SU-DHL-6 (cell line): ENCODE results near the gene PPM1G.

Source experiments
- H2AFZ ChIP-seq: fragments of 200-600 bp; sonication (generic); 2 replicates; pipeline ENCODE4 v1.6.1; 2014; ENCODE audit warnings: low read depth, mild to moderate bottlenecking, moderate library complexity, mixed read lengths, antibody characterized with exemption, low read length; ENCODE audit not compliant: severe bottlenecking
- H3F3A ChIP-seq: fragments of 200-600 bp; shearing (Covaris generic); 2 replicates; pipeline ENCODE4 v1.6.0; 2016; ENCODE audit warnings: antibody characterized with exemption, mild to moderate bottlenecking; ENCODE audit not compliant: insufficient read depth
- H3K27ac ChIP-seq: fragments of 200-600 bp; sonication (generic); 2 replicates; pipeline ENCODE4 v1.5.1; 2016; ENCODE audit warnings: low read depth, mild to moderate bottlenecking, low read length, moderate library complexity, mixed read lengths
- H3K27me3 ChIP-seq: fragments of 200-600 bp; sonication (generic), shearing (Covaris generic); 2 replicates; pipeline ENCODE4 v1.6.0; 2014; ENCODE audit warnings: mild to moderate bottlenecking, low read length
- H3K36me3 ChIP-seq: fragments of 200-600 bp; sonication (generic); 2 replicates; pipeline ENCODE4 v1.6.1; 2014; ENCODE audit warnings: mild to moderate bottlenecking, low read length, mixed read lengths
- H3K4me2 ChIP-seq: fragments of 300-600, 200-600 bp; shearing (Covaris generic), sonication (generic); 2 replicates; pipeline ENCODE4 v1.6.0; 2014; ENCODE audit warnings: low read length, low read depth, mild to moderate bottlenecking; ENCODE audit not compliant: poor library complexity, severe bottlenecking
- H3K4me3 ChIP-seq: fragments of 200-600 bp; sonication (generic); 2 replicates; pipeline ENCODE4 v1.5.1; 2014; ENCODE audit warnings: antibody characterized with exemption, low read length, mild to moderate bottlenecking, mixed read lengths; ENCODE audit not compliant: insufficient read depth, poor library complexity, severe bottlenecking
- H3K79me2 ChIP-seq: fragments of 200-600 bp; sonication (generic); 2 replicates; pipeline ENCODE4 v1.6.1; 2014; ENCODE audit warnings: mild to moderate bottlenecking, low read length, moderate library complexity; ENCODE audit not compliant: insufficient read depth
- H3K9ac ChIP-seq: fragments of 200-600 bp; sonication (generic); 2 replicates; pipeline ENCODE4 v1.7.0; 2014; ENCODE audit warnings: mild to moderate bottlenecking, low read length
- H3K9me2 ChIP-seq: fragments of 200-600 bp; sonication (generic); replicated peaks from 2 replicates; pipeline ENCODE4 v1.6.1; 2014; ENCODE audit warnings: low read length; ENCODE audit not compliant: insufficient read depth
- H3K9me3 ChIP-seq: fragments of 200-600 bp; sonication (generic); 2 replicates; pipeline ENCODE4 v1.6.1; 2014; ENCODE audit warnings: low read length, mixed read lengths; ENCODE audit not compliant: insufficient read depth
- H4K20me1 ChIP-seq: fragments of 200-600 bp; sonication (generic); 2 replicates; pipeline ENCODE4 v1.6.1; 2014; ENCODE audit warnings: low read depth, mild to moderate bottlenecking, antibody characterized with exemption, low read length, moderate library complexity, mixed read lengths
- EZH2phosphoT487 ChIP-seq: fragments of 200-600 bp; sonication (generic), shearing (Covaris generic); conservative IDR thresholded peaks from 2 replicates; pipeline ENCODE4 v1.6.1; 2018; ENCODE audit warnings: mild to moderate bottlenecking, antibody characterized with exemption, low read length, moderate library complexity, mixed read lengths
- TF ChIP-seq, protein P1 (sequence below): fragments of 200-600 bp; sonication (generic); IDR thresholded peaks from one replicate; pipeline ENCODE4 v1.5.1; 2017; ENCODE audit warnings: antibody characterized with exemption, mild to moderate bottlenecking, low read length, moderate library complexity; ENCODE audit not compliant: insufficient read depth, poor library complexity, severe bottlenecking

The PPM1G gene

DNA sequence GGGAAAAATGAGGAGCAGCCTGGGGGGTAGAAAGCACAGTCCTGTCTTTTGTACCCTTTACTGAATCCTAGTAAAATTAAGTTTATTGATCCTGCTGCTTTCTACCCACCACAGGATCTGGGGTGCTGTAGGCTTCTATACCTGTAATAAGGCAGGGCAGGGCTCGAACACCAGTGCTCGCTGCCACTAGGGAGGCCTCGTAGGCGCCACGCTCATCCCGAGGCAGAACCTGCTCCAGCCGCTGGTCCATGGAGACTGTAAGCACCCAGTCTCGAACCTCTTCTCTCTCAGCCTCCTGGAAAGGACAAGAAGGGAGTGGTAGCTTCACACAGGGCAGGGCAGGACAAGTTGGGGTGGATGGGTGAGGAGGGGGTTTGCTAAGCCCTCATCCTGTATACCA, 35.8 kb upstream of the PPM1G start:
- H2AFZ ChIP-seq: no peak overlapping the region
- H3K4me3 ChIP-seq: no peak overlapping the region
- no peaks in the 10 kb centered on the region for H3K9me3 ChIP-seq
- no peaks in the 10 kb centered on the region for H3K27me3 ChIP-seq
- TF ChIP-seq, protein P1, sequence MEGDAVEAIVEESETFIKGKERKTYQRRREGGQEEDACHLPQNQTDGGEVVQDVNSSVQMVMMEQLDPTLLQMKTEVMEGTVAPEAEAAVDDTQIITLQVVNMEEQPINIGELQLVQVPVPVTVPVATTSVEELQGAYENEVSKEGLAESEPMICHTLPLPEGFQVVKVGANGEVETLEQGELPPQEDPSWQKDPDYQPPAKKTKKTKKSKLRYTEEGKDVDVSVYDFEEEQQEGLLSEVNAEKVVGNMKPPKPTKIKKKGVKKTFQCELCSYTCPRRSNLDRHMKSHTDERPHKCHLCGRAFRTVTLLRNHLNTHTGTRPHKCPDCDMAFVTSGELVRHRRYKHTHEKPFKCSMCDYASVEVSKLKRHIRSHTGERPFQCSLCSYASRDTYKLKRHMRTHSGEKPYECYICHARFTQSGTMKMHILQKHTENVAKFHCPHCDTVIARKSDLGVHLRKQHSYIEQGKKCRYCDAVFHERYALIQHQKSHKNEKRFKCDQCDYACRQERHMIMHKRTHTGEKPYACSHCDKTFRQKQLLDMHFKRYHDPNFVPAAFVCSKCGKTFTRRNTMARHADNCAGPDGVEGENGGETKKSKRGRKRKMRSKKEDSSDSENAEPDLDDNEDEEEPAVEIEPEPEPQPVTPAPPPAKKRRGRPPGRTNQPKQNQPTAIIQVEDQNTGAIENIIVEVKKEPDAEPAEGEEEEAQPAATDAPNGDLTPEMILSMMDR: no peak
- TF ChIP-seq EZH2phosphoT487: no peak
- no peaks in the 10 kb centered on the region for H3K79me2 ChIP-seq
- H4K20me1 ChIP-seq: no peaks in the 10 kb centered on the region
- no peak overlapping the region for H3K27ac ChIP-seq
- no peaks in the 10 kb centered on the region for H3K36me3 ChIP-seq
- no peaks in the 10 kb centered on the region for H3F3A ChIP-seq
- no peak overlapping the region for H3K9ac ChIP-seq
- H3K4me2 ChIP-seq: no peak overlapping the region
- H3K9me2 ChIP-seq: no peaks in the 10 kb centered on the region

DNA sequence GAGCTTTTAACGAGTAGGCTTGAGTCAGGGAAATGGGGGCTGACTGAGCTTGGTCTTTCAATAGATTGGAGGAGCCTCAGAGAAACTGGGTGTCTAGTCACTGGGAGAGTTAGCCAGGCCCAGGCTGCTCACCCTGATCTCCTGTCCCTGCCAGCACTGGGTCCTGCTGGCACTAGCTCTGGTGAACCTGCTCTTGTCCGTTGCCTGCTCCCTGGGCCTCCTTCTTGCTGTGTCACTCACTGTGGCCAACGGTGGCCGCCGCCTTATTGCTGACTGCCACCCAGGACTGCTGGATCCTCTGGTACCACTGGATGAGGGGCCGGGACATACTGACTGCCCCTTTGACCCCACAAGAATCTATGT, 33.5 kb upstream of the PPM1G start:
- TF ChIP-seq EZH2phosphoT487: no peak
- TF ChIP-seq, protein P1: no peak
- no peak overlapping the region for H3K4me3 ChIP-seq
- H3K9me3 ChIP-seq: no peaks in the 10 kb centered on the region
- H3F3A ChIP-seq: no peaks in the 10 kb centered on the region
- H3K36me3 ChIP-seq: peaks cover 3% of the 10 kb centered on the region; the same call in 1 of the 2 replicates
- H3K9ac ChIP-seq: no peak overlapping the region
- no peaks in the 10 kb centered on the region for H3K9me2 ChIP-seq
- no peak overlapping the region for H3K4me2 ChIP-seq
- no peak overlapping the region for H2AFZ ChIP-seq
- H3K79me2 ChIP-seq: no peaks in the 10 kb centered on the region
- no peaks in the 10 kb centered on the region for H3K27me3 ChIP-seq
- H4K20me1 ChIP-seq: no peaks in the 10 kb centered on the region
- H3K27ac ChIP-seq: no peak overlapping the region

DNA sequence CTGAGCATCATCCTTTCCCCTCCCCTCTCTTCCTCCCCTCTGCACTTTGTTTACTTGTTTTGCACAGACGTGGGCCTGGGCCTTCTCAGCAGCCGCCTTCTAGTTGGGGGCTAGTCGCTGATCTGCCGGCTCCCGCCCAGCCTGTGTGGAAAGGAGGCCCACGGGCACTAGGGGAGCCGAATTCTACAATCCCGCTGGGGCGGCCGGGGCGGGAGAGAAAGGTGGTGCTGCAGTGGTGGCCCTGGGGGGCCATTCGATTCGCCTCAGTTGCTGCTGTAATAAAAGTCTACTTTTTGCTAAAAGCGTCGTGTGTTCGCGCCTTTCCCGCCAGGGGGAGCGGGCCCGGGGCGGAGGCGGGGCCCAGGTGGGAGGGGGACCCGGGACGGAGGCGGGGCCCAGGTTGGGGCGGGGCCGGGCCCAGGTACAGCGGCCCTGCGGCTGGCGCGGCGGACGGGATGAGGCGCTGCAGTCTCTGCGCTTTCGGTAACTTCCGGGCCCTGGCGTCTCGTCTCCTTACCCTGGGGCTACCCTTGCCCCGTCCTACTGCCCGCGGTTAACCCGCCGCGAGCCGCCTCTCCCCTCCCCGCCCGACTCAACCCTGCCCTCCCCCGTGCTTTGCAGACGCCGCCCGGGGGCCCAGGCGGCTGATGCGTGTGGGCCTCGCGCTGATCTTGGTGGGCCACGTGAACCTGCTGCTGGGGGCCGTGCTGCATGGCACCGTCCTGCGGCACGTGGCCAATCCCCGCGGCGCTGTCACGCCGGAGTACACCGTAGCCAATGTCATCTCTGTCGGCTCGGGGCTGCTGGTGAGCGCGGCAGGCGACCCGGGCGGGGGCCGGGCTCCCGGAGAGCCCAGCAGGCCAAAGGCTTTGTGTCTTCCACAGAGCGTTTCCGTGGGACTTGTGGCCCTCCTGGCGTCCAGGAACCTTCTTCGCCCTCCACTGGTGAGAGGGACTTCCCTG, 32.8 kb upstream of the PPM1G start, which contains the start of gene KRTCAP3:
Gene KRTCAP3 (plus strand): TSS at position 424 of the 962 bp plus-strand sequence. CDS start 32 bp downstream, at position 456.
- Histone ChIP-seq H3K79me2 (no peaks in the 10 kb centered on the region), H2AFZ (no peak within 1 kb of the TSS), H3K9ac (no peak within 1 kb of the TSS), H3K9me2 (no peaks in the 10 kb centered on the region), H3K4me3 (no peak within 1 kb of the TSS), H3K27me3 (no peaks in the 10 kb centered on the region), H3K4me2 (peak within 1 kb of the TSS; percentile 21), H3K9me3 (no peaks in the 10 kb centered on the region), H3F3A (no peaks in the 10 kb centered on the region), H3K36me3 (peaks cover 3% of the 10 kb centered on the region; the same call in 1 of the 2 replicates), H4K20me1 (no peaks in the 10 kb centered on the region), H3K27ac (no peak within 1 kb of the TSS)
- TF ChIP-seq, protein P1: peak; percentile 19
- no peak for TF ChIP-seq EZH2phosphoT487
